Bronchial epithelial cell (primary cell): ENCODE data around the gene NR0B2. TPM values are rescaled to one million over a fixed set of nuclear protein-coding genes. Genes with fewer than 3 reads are reported as not detected.
A peak's percentile ranks its signal among the peaks of the same experiment; 100 is the strongest.

Experiments
- DNase-seq: peaks from one replicate; pipeline ENCODE4 v3.0.0-alpha.2; 2010; ENCODE audit warnings: low read depth
- FAIRE-seq: peaks from 2 replicates; lab custom pipeline; 2011; peaks lifted over from hg19 to GRCh38; lab: Jason Lieb, UNC
- H3K27me3 ChIP-seq: 2 replicates; pipeline ENCODE4 v1.5.1; 2011; ENCODE audit warnings: low read length; ENCODE audit not compliant: control insufficient read depth, insufficient read depth
- H3K36me3 ChIP-seq: 2 replicates; pipeline ENCODE4 v1.5.1; 2011; ENCODE audit warnings: low read length; ENCODE audit not compliant: control insufficient read depth, insufficient read depth
- H3K4me3 ChIP-seq: 2 replicates; pipeline ENCODE4 v1.5.1; 2011; ENCODE audit warnings: mild to moderate bottlenecking, low read depth, low read length, control low read depth
- total RNA-seq: library from RNA; depleted of rRNA; stranded (reverse); fragments of >200 nt; gene quantifications from 2 replicates; pipeline ENCODE4 v1.2.1, GENCODE V29; 2014
- TF ChIP-seq, protein P1 (sequence below): IDR thresholded peaks from 2 replicates; pipeline ENCODE4 v1.5.1; 2011; ENCODE audit warnings: mild to moderate bottlenecking, moderate library complexity, low read length, control low read depth, inconsistent platforms; ENCODE audit not compliant: insufficient read depth, severe bottlenecking

Gene NR0B2
- total RNA-seq, 1 donor from 2014 or later: not detected

DNA sequence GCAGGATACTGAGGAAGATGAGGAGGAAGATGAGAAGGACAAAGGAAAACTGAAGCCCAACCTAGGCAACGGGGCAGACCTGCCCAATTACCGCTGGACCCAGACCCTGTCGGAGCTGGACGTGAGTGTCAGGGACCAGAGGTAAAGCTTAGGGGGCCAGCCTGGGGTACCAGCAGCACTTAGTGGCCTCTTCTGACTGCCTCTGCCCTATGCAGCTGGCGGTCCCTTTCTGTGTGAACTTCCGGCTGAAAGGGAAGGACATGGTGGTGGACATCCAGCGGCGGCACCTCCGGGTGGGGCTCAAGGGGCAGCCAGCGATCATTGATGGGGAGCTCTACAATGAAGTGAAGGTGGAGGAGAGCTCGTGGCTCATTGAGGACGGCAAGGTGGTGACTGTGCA, 28.9 kb upstream of the NR0B2 start:
- no peak overlapping the region for H3K4me3 ChIP-seq
- TF ChIP-seq, protein P1, sequence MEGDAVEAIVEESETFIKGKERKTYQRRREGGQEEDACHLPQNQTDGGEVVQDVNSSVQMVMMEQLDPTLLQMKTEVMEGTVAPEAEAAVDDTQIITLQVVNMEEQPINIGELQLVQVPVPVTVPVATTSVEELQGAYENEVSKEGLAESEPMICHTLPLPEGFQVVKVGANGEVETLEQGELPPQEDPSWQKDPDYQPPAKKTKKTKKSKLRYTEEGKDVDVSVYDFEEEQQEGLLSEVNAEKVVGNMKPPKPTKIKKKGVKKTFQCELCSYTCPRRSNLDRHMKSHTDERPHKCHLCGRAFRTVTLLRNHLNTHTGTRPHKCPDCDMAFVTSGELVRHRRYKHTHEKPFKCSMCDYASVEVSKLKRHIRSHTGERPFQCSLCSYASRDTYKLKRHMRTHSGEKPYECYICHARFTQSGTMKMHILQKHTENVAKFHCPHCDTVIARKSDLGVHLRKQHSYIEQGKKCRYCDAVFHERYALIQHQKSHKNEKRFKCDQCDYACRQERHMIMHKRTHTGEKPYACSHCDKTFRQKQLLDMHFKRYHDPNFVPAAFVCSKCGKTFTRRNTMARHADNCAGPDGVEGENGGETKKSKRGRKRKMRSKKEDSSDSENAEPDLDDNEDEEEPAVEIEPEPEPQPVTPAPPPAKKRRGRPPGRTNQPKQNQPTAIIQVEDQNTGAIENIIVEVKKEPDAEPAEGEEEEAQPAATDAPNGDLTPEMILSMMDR: no peak
- no peak for FAIRE-seq
- H3K36me3 ChIP-seq: peaks cover 25% of the 10 kb centered on the region
- no peaks in the 10 kb centered on the region for H3K27me3 ChIP-seq
- DNase-seq: no peak

DNA sequence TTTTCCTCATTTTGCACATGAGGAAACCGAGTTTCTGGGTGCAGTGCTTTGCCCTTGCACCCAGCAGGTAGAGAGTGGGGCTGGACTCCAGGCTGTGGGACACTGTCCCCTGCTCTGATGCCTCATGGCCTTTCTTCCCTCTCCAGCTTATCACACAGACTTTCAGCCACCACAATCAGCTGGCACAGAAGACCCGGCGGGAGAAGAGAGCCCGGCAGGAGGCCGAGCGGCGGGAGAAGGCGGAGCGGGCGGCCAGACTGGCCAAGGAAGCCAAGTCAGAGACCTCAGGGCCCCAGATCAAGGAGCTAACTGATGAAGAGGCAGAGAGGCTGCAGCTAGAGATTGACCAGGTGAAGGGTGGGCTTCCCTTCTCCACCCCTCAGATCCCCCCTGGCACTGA, 27.5 kb upstream of the NR0B2 start:
- FAIRE-seq: peak; percentile 82
- H3K36me3 ChIP-seq: peaks cover 25% of the 10 kb centered on the region
- TF ChIP-seq, protein P1: no peak
- no peak for DNase-seq
- no peak overlapping the region for H3K4me3 ChIP-seq
- H3K27me3 ChIP-seq: no peaks in the 10 kb centered on the region

DNA sequence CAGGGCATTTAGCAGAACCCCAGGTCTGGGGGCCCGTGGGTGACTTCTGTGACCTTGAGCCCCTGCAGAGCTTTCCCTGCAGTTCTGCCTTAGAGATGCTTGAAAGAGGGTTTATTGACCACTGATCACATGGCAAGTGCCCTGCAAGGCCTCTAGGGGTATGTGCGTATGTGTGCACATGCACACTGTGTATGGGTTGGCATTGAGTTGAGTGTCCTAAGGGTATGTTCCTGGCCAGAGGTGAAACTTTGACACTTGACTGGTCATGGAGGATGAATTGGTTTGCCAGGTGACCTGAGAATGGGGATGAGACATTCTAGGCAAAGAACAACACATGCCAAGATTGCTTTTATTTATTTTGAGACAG, 24.9 kb upstream of the NR0B2 start:
- FAIRE-seq (peak; percentile 82), DNase-seq (no peak)
- Histone ChIP-seq H3K36me3 (peaks cover 16% of the 10 kb centered on the region), H3K27me3 (no peaks in the 10 kb centered on the region), H3K4me3 (no peak overlapping the region)
- TF ChIP-seq, protein P1: no peak

DNA sequence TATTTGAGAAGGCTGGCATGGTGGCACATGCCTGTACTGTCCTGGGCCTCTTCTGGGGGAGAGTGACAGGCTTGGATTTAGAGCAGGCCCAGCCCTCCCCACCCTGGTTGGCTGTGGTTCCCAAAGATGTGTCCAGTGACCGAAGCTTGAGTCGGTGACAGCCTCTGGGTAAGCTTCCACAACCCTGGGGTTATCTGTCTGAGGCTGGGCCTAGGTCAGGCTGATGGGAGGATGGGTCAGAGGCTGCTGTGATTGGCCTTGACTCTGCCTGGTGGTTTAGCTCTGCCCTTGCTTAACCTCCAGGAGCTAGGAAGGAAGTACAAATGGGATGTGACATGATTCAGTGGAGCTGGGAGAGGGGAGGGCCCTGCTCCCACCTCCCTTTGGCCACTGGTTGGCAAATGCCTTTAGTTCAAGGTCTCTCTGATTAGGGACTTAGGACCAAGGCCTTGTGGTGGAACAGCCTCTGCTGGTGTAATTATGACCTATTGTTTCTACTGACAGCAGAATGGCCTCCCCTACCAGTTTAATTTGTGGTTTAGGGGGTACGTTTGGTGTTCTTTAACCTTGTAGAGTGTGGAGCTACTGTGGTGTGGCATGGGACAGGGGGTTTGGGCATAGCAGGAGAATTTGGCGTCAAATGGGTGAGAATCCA, 24.4 kb upstream of the NR0B2 start:
- H3K4me3 ChIP-seq: no peak overlapping the region
- peaks cover 15% of the 10 kb centered on the region for H3K36me3 ChIP-seq
- H3K27me3 ChIP-seq: no peaks in the 10 kb centered on the region
- DNase-seq (no peak), FAIRE-seq (no peak)
- TF ChIP-seq, protein P1: no peak

DNA sequence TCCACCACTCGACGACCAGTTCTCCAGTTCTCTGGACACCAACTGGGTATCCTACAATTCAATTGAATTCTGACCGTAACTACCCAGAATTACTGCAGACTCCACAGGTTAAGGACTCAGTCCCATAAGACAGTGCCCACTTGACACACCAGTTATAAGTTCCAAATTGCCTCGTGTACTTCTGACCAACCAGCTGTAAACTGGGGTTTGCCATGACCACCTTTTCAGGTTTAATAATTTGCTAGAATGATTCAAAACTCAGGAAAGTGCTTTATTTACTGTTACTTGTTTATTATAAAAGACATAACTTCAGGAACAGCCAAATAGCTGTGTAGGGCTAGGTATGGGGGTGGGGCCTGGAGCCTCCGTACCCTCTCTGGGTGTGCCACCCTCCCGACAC, 23.0 kb upstream of the NR0B2 start:
- no peaks in the 10 kb centered on the region for H3K27me3 ChIP-seq
- FAIRE-seq (no peak), DNase-seq (no peak)
- TF ChIP-seq, protein P1: no peak
- H3K4me3 ChIP-seq: no peak overlapping the region
- H3K36me3 ChIP-seq: peaks cover 10% of the 10 kb centered on the region

DNA sequence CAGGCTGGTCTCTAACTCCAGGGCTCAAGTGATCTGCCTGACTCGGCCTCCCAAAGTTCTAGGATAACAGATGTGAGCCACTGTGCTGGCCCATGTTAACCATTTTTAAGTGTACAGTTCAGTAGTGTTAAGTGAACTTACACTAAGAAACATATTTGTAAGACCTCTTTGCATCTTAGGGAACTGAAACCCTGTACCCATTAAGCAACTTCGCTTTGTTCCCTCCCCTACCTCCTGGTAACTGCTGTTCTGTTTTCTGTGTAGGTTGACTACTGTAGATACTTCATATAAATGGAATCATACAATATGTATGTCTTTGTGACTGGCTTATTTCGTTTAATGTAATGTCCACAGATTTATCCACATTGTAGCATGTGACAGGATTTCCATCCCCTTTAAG, 18.8 kb upstream of the NR0B2 start:
- DNase-seq: no peak
- TF ChIP-seq, protein P1: no peak
- H3K27me3 ChIP-seq: no peaks in the 10 kb centered on the region
- no peak overlapping the region for H3K4me3 ChIP-seq
- H3K36me3 ChIP-seq: peaks cover 8% of the 10 kb centered on the region
- FAIRE-seq: no peak
